NB4 (cell line): Measurements from ENCODE around the gene CELSR1.

ENCODE experiments used
- DNase-seq: peaks from one replicate; pipeline ENCODE4 v3.0.0; 2010; ENCODE audit warnings: low read depth
- H3K4me3 ChIP-seq: one replicate; pipeline ENCODE4 v1.5.1; 2011; ENCODE audit warnings: mild to moderate bottlenecking, low read depth, low read length, moderate library complexity
- MAX ChIP-seq: IDR thresholded peaks from 2 replicates; pipeline ENCODE4 v1.6.1; 2011; ENCODE audit warnings: low read depth, low read length
- MYC ChIP-seq: IDR thresholded peaks from 2 replicates; pipeline ENCODE4 v1.6.1; 2011; ENCODE audit warnings: low read depth, low read length
- POLR2A ChIP-seq: IDR thresholded peaks from 2 replicates; pipeline ENCODE4 v1.6.1; 2011; ENCODE audit warnings: mild to moderate bottlenecking; ENCODE audit not compliant: insufficient read length; ENCODE audit errors: extremely low read depth
- TF ChIP-seq, protein P1 (sequence below): IDR thresholded peaks from one replicate; pipeline ENCODE4 v1.5.1; 2012; ENCODE audit warnings: low read depth, low read length

Gene CELSR1

DNA sequence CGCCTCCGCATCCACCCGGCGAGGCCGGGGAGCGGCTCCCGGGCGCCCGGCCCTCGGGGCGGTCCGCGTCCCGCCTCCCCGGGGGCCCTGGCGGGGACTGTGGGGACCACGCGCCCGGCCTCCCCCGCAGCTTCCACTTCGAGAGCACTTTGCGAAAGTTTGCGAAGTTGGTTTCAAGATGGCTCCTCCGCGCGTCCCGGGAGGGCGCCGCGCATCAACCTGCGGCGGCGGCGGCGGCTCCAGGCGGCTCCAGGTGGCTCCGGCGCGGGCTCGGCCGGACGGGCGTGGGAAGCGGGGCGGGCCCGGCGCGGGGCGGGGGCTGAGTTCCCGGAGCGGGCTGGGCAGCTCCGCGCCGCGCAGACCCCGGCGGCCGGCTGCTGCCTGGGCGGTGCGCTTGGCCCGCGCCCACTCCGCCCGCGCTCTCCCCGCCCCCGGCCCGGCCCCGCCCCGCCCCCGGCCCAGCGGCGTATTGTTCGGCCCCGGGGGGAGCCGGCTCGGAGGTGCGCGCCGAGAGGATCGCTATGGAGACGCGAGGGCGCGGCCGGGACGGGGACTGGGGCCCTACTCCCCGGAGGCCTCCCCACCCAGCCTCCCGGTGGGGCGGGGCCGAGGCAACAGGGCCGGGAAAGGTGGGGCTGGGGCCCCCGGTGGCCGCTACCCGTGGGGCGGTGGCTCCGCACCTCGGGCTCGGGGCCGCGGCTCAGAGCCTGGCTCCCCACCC, at the start of gene CELSR1:
TSS of gene CELSR1 (minus strand) at position 396 of the 721 bp plus-strand sequence. CDS start 450 bp downstream, outside the sequence.
- peak; percentile 82 for DNase-seq
- H3K4me3 ChIP-seq, result peak within 1 kb of the TSS; percentile 52
- TF ChIP-seq MYC (no peak), POLR2A (no peak), MAX (no peak)
- TF ChIP-seq, protein P1, sequence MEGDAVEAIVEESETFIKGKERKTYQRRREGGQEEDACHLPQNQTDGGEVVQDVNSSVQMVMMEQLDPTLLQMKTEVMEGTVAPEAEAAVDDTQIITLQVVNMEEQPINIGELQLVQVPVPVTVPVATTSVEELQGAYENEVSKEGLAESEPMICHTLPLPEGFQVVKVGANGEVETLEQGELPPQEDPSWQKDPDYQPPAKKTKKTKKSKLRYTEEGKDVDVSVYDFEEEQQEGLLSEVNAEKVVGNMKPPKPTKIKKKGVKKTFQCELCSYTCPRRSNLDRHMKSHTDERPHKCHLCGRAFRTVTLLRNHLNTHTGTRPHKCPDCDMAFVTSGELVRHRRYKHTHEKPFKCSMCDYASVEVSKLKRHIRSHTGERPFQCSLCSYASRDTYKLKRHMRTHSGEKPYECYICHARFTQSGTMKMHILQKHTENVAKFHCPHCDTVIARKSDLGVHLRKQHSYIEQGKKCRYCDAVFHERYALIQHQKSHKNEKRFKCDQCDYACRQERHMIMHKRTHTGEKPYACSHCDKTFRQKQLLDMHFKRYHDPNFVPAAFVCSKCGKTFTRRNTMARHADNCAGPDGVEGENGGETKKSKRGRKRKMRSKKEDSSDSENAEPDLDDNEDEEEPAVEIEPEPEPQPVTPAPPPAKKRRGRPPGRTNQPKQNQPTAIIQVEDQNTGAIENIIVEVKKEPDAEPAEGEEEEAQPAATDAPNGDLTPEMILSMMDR, result no peak

DNA sequence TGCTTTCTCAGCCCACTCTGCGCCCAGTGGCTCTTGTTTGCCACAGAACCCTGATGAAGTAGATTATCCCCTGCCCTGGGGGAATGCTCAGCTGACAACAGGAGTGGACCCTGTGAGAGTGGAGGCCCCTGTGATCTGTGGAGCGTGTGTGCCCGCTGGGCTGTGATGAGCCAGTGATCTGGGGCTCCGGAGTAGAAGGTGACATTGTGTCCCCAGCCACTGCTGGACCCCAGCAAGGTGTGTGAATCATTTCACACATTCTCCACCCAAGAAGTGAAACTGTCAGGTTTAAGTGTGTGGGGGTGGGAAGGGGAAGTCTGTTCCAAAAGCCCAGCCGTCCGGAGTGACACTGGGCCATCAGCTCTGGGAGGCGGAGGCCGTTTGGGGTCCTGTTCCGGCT, 49.6 kb upstream of the CELSR1 start:
- DNase-seq, result no peak
- H3K4me3 ChIP-seq, result no peak overlapping the region
- no peak for TF ChIP-seq POLR2A
- TF ChIP-seq, protein P1, result no peak
- TF ChIP-seq MYC, result no peak
- no peak for TF ChIP-seq MAX

DNA sequence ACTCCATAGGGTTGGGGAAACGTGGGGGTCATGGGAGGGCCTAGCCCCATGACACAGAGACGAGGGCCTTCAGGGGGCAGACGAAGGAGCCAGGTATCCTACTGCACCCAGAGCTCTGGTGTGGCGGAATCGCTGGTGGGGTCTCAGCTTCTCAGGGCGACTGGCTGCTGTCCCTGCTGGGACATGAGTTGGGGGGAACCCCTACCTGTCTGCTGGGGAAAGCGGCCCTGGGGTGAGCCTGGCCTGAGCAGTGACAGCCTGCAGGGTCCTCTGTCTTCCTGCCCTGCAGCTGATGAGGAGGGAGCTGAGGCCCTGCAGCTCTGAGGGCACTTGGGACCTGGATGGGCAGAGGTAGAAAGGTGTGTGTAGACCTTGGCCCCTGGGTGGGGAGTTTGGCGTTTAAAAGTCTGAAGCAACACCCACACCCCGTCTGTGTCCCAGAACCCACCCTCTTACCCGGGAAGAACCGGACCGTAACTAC, 49.2 kb upstream of the CELSR1 start:
- no peak for DNase-seq
- TF ChIP-seq MYC (no peak), POLR2A (no peak), MAX (no peak)
- TF ChIP-seq, protein P1, result no peak
- no peak overlapping the region for H3K4me3 ChIP-seq

DNA sequence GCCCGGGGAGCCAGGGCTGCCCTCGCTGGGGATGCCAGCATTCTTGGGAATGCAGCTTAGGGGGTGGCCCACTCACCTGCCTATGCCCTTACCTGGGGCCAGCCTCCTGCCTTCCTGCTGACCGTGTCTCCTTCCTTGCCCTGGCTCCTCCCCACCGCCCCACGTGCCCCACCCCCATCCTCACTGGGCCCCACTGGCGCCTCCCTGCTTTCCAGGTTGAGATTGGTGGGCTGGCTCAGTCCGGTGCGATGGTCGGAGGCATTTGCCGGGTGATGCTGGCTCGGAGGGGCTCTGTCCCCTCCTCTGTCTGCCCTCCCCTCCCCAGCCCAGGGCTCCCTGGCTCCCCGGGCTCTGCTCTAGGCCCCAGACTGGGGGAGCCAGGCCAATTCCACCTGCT, 48.7 kb upstream of the CELSR1 start:
- no peak for DNase-seq
- H3K4me3 ChIP-seq, result no peak overlapping the region
- TF ChIP-seq, protein P1, result no peak
- TF ChIP-seq MAX (no peak), POLR2A (no peak), MYC (no peak)

DNA sequence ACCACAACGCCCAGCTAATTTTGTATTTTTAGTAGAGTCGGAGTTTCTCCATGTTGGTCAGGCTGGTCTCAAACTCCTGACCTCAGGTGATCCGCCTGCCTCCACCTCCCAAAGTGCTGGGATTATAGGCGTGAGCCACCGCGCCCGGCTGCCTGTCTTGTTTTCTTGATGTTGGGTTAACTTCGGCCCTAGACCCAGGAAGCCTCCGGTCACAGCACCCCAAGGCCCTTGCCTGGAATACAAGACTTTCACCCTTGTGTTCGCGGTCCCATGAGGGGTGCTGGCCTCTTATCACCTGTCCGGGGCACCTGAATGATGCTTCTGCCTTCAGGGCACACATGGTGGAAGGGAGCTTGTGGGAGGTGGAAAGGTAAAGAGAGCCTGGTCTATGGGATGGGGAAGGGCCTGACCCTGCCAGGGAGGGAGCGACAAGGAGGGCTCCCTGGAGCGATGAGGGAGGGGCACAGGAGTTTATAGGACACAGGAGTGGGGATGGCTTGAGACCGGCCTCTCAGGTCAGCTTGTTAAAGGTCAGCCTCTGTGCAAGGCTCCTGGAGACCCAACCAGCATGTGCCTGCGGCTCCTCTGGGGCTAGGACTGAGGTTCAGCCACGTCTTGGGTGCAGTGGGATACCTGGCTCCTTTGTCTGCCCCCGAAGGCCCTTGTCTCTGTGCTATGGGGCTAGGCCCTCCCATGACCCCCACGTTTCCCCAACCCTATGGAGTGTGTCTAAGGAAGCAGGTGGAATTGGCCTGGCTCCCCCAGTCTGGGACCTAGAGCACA, 48.1 kb upstream of the CELSR1 start:
- H3K4me3 ChIP-seq, result no peak overlapping the region
- TF ChIP-seq MAX (no peak), POLR2A (no peak), MYC (no peak)
- TF ChIP-seq, protein P1, result no peak
- DNase-seq, result no peak
